Measurements from ENCODE around the gene TCF21.
"Not testable (repeated sequence)": the region's sequence is repeated elsewhere in the genome, so short reads cannot be mapped to it uniquely, and the experiment has no call there.

The TCF21 gene

GRCh38 chr6:133888929-133889556, at the start of gene TCF21:
TCF21 (plus strand) TSS chr6:133889113; CDS start chr6:133889398, 285 bp downstream.
- no peak for DNase-seq

GRCh38 chr6:133841176-133841575, 47.7 kb upstream of the TCF21 start:
- DNase-seq = no peak

GRCh38 chr6:133843098-133843497, 45.8 kb upstream of the TCF21 start:
- DNase-seq = no peak

GRCh38 chr6:133844709-133845108, 44.2 kb upstream of the TCF21 start:
- no peak for DNase-seq

- DNase-seq = no peak
Measured at GRCh38 chr6:133854041-133854363, 34.9 kb upstream of the TCF21 start.

GRCh38 chr6:133854364-133855275, 34.3 kb upstream of the TCF21 start:
- DNase-seq = no peak

- DNase-seq = no peak
Measured at GRCh38 chr6:133855276-133855990, 33.5 kb upstream of the TCF21 start.

GRCh38 chr6:133855991-133856370, 32.9 kb upstream of the TCF21 start:
- DNase-seq = no peak

- DNase-seq = no peak
Measured at GRCh38 chr6:133856911-133857310, 32.0 kb upstream of the TCF21 start.

- no peak for DNase-seq
Measured at GRCh38 chr6:133857696-133858095, 31.2 kb upstream of the TCF21 start.

GRCh38 chr6:133861337-133861736, 27.6 kb upstream of the TCF21 start:
- DNase-seq = not testable (repeated sequence)

GRCh38 chr6:133863228-133863627, 25.7 kb upstream of the TCF21 start:
- no peak for DNase-seq

- no peak for DNase-seq
Measured at GRCh38 chr6:133865680-133866079, 23.2 kb upstream of the TCF21 start.

- no peak for DNase-seq
Measured at GRCh38 chr6:133871131-133871530, 17.8 kb upstream of the TCF21 start.

- no peak for DNase-seq
Measured at GRCh38 chr6:133873538-133873937, 15.4 kb upstream of the TCF21 start.

- no peak for DNase-seq
Measured at GRCh38 chr6:133877116-133877515, 11.8 kb upstream of the TCF21 start.

- DNase-seq = no peak
Measured at GRCh38 chr6:133880006-133880405, 8.9 kb upstream of the TCF21 start.

GRCh38 chr6:133880896-133881295, 8.0 kb upstream of the TCF21 start:
- no peak for DNase-seq

- DNase-seq = no peak
Measured at GRCh38 chr6:133886104-133886775, 2.7 kb upstream of the TCF21 start.

- no peak for DNase-seq
Measured at GRCh38 chr6:133887156-133887879, 1.6 kb upstream of the TCF21 start.

GRCh38 chr6:133887880-133888230, 1.1 kb upstream of the TCF21 start:
- no peak for DNase-seq

- DNase-seq = no peak
Measured at GRCh38 chr6:133889557-133890403, 867 bp downstream of the TCF21 start.
